HFFc6 (cell line): Measurements from ENCODE around the gene TPP2. TPM values are rescaled to one million over a fixed set of nuclear protein-coding genes. Genes with fewer than 3 reads are reported as not detected.

Experiments used
- DNase-seq: peaks from one replicate; pipeline ENCODE4 v3.0.0-alpha.2; 2018
- H3K27ac Mint-ChIP-seq: 2 replicates; pipeline ENCODE4 v1.8.0; 2020; ENCODE audit warnings: mild to moderate bottlenecking, mixed read lengths
- H3K27me3 Mint-ChIP-seq: 2 replicates; pipeline ENCODE4 v1.8.0; 2021; ENCODE audit warnings: mild to moderate bottlenecking, moderate library complexity, mixed read lengths; ENCODE audit not compliant: insufficient read depth
- H3K36me3 Mint-ChIP-seq: 2 replicates; pipeline ENCODE4 v1.8.0; 2021; ENCODE audit warnings: low read depth, mixed read lengths
- H3K4me1 Mint-ChIP-seq: 2 replicates; pipeline ENCODE4 v1.8.0; 2020; ENCODE audit warnings: low read depth, mixed read lengths
- H3K4me3 Mint-ChIP-seq: 2 replicates; pipeline ENCODE4 v1.8.0; 2020; ENCODE audit warnings: mild to moderate bottlenecking, moderate library complexity, mixed read lengths
- H3K9me3 Mint-ChIP-seq: 2 replicates; pipeline ENCODE4 v1.8.0; 2020; ENCODE audit warnings: mild to moderate bottlenecking, mixed read lengths
- CTCF ChIP-seq: fragments of 200-600 bp; sonication (generic); IDR thresholded peaks from 2 replicates; pipeline ENCODE4 v1.5.0; 2021; ENCODE audit warnings: antibody characterized with exemption, mild to moderate bottlenecking
- total RNA-seq, 6 experiments: library from RNA; stranded (reverse); fragmentation: NEBNext Ultra II Directional; extraction: Animal tissue kit (Norgen Biotek cat#: 25700); gene quantifications; 2 replicates in 1 of 6; 3 replicates in 5 of 6; pipeline ENCODE4 v1.2.3, GENCODE V29; 2021

TPP2 gene
- total RNA-seq, 6 experiments from 2014 or later = 41.9 to 52.5 (median 44.6) TPM

- Mint-ChIP-seq H3K4me3 (no peak overlapping the region), H3K4me1 (peaks cover 6% of the 10 kb centered on the region), H3K36me3 (peaks cover 7% of the 10 kb centered on the region), H3K27me3 (peaks cover 12% of the 10 kb centered on the region), H3K27ac (no peak overlapping the region), H3K9me3 (peaks cover 7% of the 10 kb centered on the region)
- DNase-seq = no peak
- TF ChIP-seq CTCF = no peak
Observed at GRCh38 chr13:102686024-102686423, 89.2 kb downstream of the TPP2 start.

- Mint-ChIP-seq H3K27ac (no peak overlapping the region), H3K4me1 (peaks cover 10% of the 10 kb centered on the region)
Observed at GRCh38 chr13:102687520-102687919, 90.7 kb downstream of the TPP2 start.

GRCh38 chr13:102688306-102688973 is 91.7 kb downstream of the TPP2 start:
- no peaks in the 10 kb centered on the region for H3K36me3 Mint-ChIP-seq
- DNase-seq = no peak
- no peaks in the 10 kb centered on the region for H3K9me3 Mint-ChIP-seq
- H3K4me3 Mint-ChIP-seq = no peak overlapping the region
- H3K27ac Mint-ChIP-seq = no peak overlapping the region
- H3K4me1 Mint-ChIP-seq = peaks cover 19% of the 10 kb centered on the region
- TF ChIP-seq CTCF = no peak
- H3K27me3 Mint-ChIP-seq = peaks cover 21% of the 10 kb centered on the region

More at GRCh38 chr13:102687520-102687919, 90.7 kb downstream of the TPP2 start:
- peaks cover 13% of the 10 kb centered on the region for H3K27me3 Mint-ChIP-seq
- H3K36me3 Mint-ChIP-seq = no peaks in the 10 kb centered on the region
- DNase-seq = no peak
- no peak for TF ChIP-seq CTCF
- no peaks in the 10 kb centered on the region for H3K9me3 Mint-ChIP-seq
- H3K4me3 Mint-ChIP-seq = no peak overlapping the region

GRCh38 chr13:102690883-102691282 is 94.1 kb downstream of the TPP2 start:
- Mint-ChIP-seq H3K36me3 (no peaks in the 10 kb centered on the region), H3K9me3 (no peaks in the 10 kb centered on the region), H3K27me3 (peaks cover 31% of the 10 kb centered on the region), H3K4me1 (peaks cover 26% of the 10 kb centered on the region), H3K27ac (no peak overlapping the region), H3K4me3 (no peak overlapping the region)
- no peak for DNase-seq
- TF ChIP-seq CTCF = no peak

GRCh38 chr13:102692491-102692826 is 95.7 kb downstream of the TPP2 start:
- TF ChIP-seq CTCF = no peak
- Mint-ChIP-seq H3K4me3 (no peak overlapping the region), H3K27me3 (peaks cover 31% of the 10 kb centered on the region), H3K9me3 (no peaks in the 10 kb centered on the region; the same call in 1 of the 2 replicates), H3K27ac (no peak overlapping the region), H3K4me1 (peaks cover 26% of the 10 kb centered on the region), H3K36me3 (no peaks in the 10 kb centered on the region)
- DNase-seq = no peak
